SK-N-SH (cell line): ENCODE data around the gene BTN1A1. TPM values are rescaled to one million over a fixed set of nuclear protein-coding genes. Genes with fewer than 3 reads are reported as not detected.
A peak's percentile ranks its signal among the peaks of the same experiment; 100 is the strongest.

Experiments
- CTCF ChIA-PET: fragments of 300-600, 350-600 bp; formaldehyde crosslinking; extraction: SDS; loops from one replicate; lab custom pipeline; 2021; lab: Yijun Ruan, JAX
- POLR2A ChIA-PET: fragments of 350-600 bp; sonication (Branson Sonifier 250); formaldehyde crosslinking; extraction: SDS; loops from one replicate; lab custom pipeline; 2020; ENCODE audit warnings: antibody characterized with exemption, inconsistent platforms; lab: Yijun Ruan, JAX
- DNase-seq: peaks from one replicate; pipeline ENCODE4 v3.0.0; 2012
- H2AFZ ChIP-seq: fragments of 200-600 bp; sonication (generic); 2 replicates; pipeline ENCODE4 v1.8.1; 2016; ENCODE audit warnings: antibody characterized with exemption, mild to moderate bottlenecking, low read depth
- H3F3A ChIP-seq: fragments of 200-600 bp; sonication (generic); replicated peaks from 2 replicates; pipeline ENCODE3; 2016; ENCODE audit warnings: antibody characterized with exemption, mild to moderate bottlenecking; ENCODE audit not compliant: insufficient read depth
- H3K27ac ChIP-seq, 2 experiments: fragments of 200-500 bp in 1 of 2; fragments of 200-600 bp in 1 of 2; sonication (Bioruptor generic) in 1 of 2; sonication (generic), shearing (Covaris generic) in 1 of 2; 2 replicates each; pipeline versions ENCODE4 v1.5.1 to v1.6.1; 2014 to 2016; ENCODE audit warnings: low read depth in 2 of 2, inconsistent platforms in 1 of 2, low read length in 1 of 2, mild to moderate bottlenecking in 1 of 2, mixed read lengths in 1 of 2
- H3K27me3 ChIP-seq: fragments of 200-600 bp; sonication (generic), shearing (Covaris generic); 2 replicates; pipeline ENCODE4 v1.6.1; 2016; ENCODE audit warnings: mixed run types; ENCODE audit not compliant: insufficient read depth
- H3K36me3 ChIP-seq, 2 experiments: fragments of 200-500 bp in 1 of 2; fragments of 200-600 bp in 1 of 2; sonication (Bioruptor generic) in 1 of 2; sonication (generic) in 1 of 2; replicated peaks in 1 of 2; 2 replicates each; pipeline versions ENCODE3 to v1.5.1; 2014 to 2016; ENCODE audit warnings: low read length in 1 of 2, mild to moderate bottlenecking in 1 of 2; ENCODE audit not compliant: insufficient read depth in 2 of 2, control insufficient read depth in 1 of 2
- H3K4me1 ChIP-seq, 2 experiments: fragments of 200-500 bp in 1 of 2; fragments of 200-600 bp in 1 of 2; sonication (Bioruptor generic) in 1 of 2; sonication (generic), shearing (Covaris generic) in 1 of 2; 2 replicates each; pipeline versions ENCODE4 v1.5.1 to v1.6.1; 2014 to 2016; ENCODE audit warnings: low read depth in 1 of 2, low read length in 1 of 2, mixed run types in 1 of 2; ENCODE audit not compliant: insufficient read depth in 2 of 2, control insufficient read depth in 1 of 2
- H3K4me2 ChIP-seq: fragments of 200-600 bp; sonication (generic), shearing (Covaris generic); 2 replicates; pipeline ENCODE4 v1.6.1; 2017; ENCODE audit warnings: mixed run types
- H3K4me3 ChIP-seq, 2 experiments: fragments of 200-500 bp in 1 of 2; fragments of 200-600 bp in 1 of 2; sonication (Bioruptor generic) in 1 of 2; sonication (generic), shearing (Covaris generic) in 1 of 2; 2 replicates each; pipeline versions ENCODE4 v1.5.1 to v1.8.1; 2014 to 2016; ENCODE audit warnings: low read depth in 2 of 2, inconsistent platforms in 1 of 2, low read length in 1 of 2, mild to moderate bottlenecking in 1 of 2, mixed read lengths in 1 of 2, moderate library complexity in 1 of 2
- H3K79me2 ChIP-seq: fragments of 200-600 bp; sonication (generic); 2 replicates; pipeline ENCODE4 v1.8.1; 2017; ENCODE audit warnings: mild to moderate bottlenecking; ENCODE audit not compliant: insufficient read depth
- H3K9ac ChIP-seq: fragments of 200-600 bp; sonication (generic); 2 replicates; pipeline ENCODE4 v1.6.1; 2017; ENCODE audit warnings: mixed run types
- H3K9me2 ChIP-seq: fragments of 200-600 bp; sonication (generic); 2 replicates; pipeline ENCODE4 v1.6.1; 2017; ENCODE audit warnings: mixed run types
- H3K9me3 ChIP-seq: fragments of 200-600 bp; sonication (generic); 2 replicates; pipeline ENCODE4 v1.6.1; 2017; ENCODE audit warnings: mixed run types, mild to moderate bottlenecking, moderate library complexity
- H4K20me1 ChIP-seq: fragments of 200-600 bp; sonication (generic); 2 replicates; pipeline ENCODE4 v1.6.1; 2017; ENCODE audit warnings: mild to moderate bottlenecking, mixed run types; ENCODE audit not compliant: insufficient read depth
- CTCF ChIP-seq: fragments of 200-600 bp; sonication (generic); IDR thresholded peaks from 2 replicates; pipeline ENCODE4 v1.6.1; 2017; ENCODE audit warnings: antibody characterized with exemption, mild to moderate bottlenecking, moderate library complexity
- ELF1 ChIP-seq: IDR thresholded peaks from 2 replicates; pipeline ENCODE4 v1.4.0; 2012
- EZH2phosphoT487 ChIP-seq: fragments of 200-600 bp; sonication (generic); IDR thresholded peaks from 2 replicates; pipeline ENCODE4 v1.6.1; 2017; ENCODE audit warnings: low read depth, mixed run types, mild to moderate bottlenecking, antibody characterized with exemption, moderate library complexity, borderline replicate concordance
- FOSL2 ChIP-seq: IDR thresholded peaks from 2 replicates; pipeline ENCODE4 v1.4.0; 2012; ENCODE audit warnings: low read depth, mild to moderate bottlenecking, moderate library complexity, borderline replicate concordance
- FOXJ3 ChIP-seq: sonication (generic); formaldehyde crosslinking; IDR thresholded peaks from 2 replicates; pipeline ENCODE4 v1.5.1; 2020; ENCODE audit warnings: mild to moderate bottlenecking, missing genetic modification reagents
- FOXM1 ChIP-seq: IDR thresholded peaks from 2 replicates; pipeline ENCODE4 v1.4.0; 2012; ENCODE audit warnings: low read depth, mild to moderate bottlenecking
- GABPA ChIP-seq: IDR thresholded peaks from 2 replicates; pipeline ENCODE4 v1.4.0; 2012; ENCODE audit warnings: low read depth, mild to moderate bottlenecking
- IRF3 ChIP-seq: fragments of 150-350 bp; IDR thresholded peaks from 2 replicates; pipeline ENCODE4 v1.6.1; 2016; ENCODE audit warnings: mild to moderate bottlenecking, low read depth, low read length
- JUND ChIP-seq: IDR thresholded peaks from 2 replicates; pipeline ENCODE4 v1.4.0; 2012
- MEF2A ChIP-seq: IDR thresholded peaks from 2 replicates; pipeline ENCODE4 v1.4.0; 2012; ENCODE audit warnings: low read depth, borderline replicate concordance
- MXI1 ChIP-seq: IDR thresholded peaks from 2 replicates; pipeline ENCODE4 v1.6.1; 2012; ENCODE audit warnings: mild to moderate bottlenecking, low read depth, low read length, improper control_type of control experiment
- NFIC ChIP-seq: IDR thresholded peaks from 2 replicates; pipeline ENCODE4 v1.4.0; 2012; ENCODE audit warnings: borderline replicate concordance
- PBX3 ChIP-seq: IDR thresholded peaks from 2 replicates; pipeline ENCODE4; 2012
- POLR2AphosphoS5 ChIP-seq: IDR thresholded peaks from 2 replicates; pipeline ENCODE4 v1.6.1; 2012; ENCODE audit warnings: low read depth, low read length
- RAD21 ChIP-seq: IDR thresholded peaks from 2 replicates; pipeline ENCODE4 v1.6.1; 2012; ENCODE audit warnings: mild to moderate bottlenecking, low read length
- RCOR1 ChIP-seq: fragments of 150-350 bp; IDR thresholded peaks from 2 replicates; pipeline ENCODE4 v1.6.1; 2017; ENCODE audit warnings: antibody characterized with exemption, low read length
- RFX5 ChIP-seq: IDR thresholded peaks from 2 replicates; pipeline ENCODE4 v1.6.1; 2012; ENCODE audit warnings: mild to moderate bottlenecking, improper control_type of control experiment, low read length
- RXRA ChIP-seq: IDR thresholded peaks from 2 replicates; pipeline ENCODE4 v1.4.0; 2012; ENCODE audit warnings: low read depth, mild to moderate bottlenecking, borderline replicate concordance
- SIN3A ChIP-seq: IDR thresholded peaks from 2 replicates; pipeline ENCODE4 v1.6.1; 2012; ENCODE audit warnings: low read depth, mild to moderate bottlenecking, low read length, moderate library complexity, borderline replicate concordance
- SMC3 ChIP-seq: IDR thresholded peaks from 2 replicates; pipeline ENCODE4 v1.6.1; 2012; ENCODE audit warnings: low read depth, low read length, improper control_type of control experiment
- TAF1 ChIP-seq: IDR thresholded peaks from 2 replicates; pipeline ENCODE4 v1.6.1; 2012; ENCODE audit warnings: low read depth, mild to moderate bottlenecking, low read length, moderate library complexity, borderline replicate concordance
- TCF12 ChIP-seq: IDR thresholded peaks from 2 replicates; pipeline ENCODE4 v1.4.0; 2012
- USF1 ChIP-seq: IDR thresholded peaks from 2 replicates; pipeline ENCODE4 v1.4.0; 2012; ENCODE audit warnings: low read depth, borderline replicate concordance
- YY1 ChIP-seq: IDR thresholded peaks from 2 replicates; pipeline ENCODE4 v1.4.0; 2012; ENCODE audit warnings: low read depth, mild to moderate bottlenecking
- WGBS: methylation state at CpG from one replicate; pipeline ENCODE4 v1.1.6; 2017; ENCODE audit warnings: low lambda C conversion rate; 5-methylcytosine and 5-hydroxymethylcytosine counted together
- polyA plus RNA-seq, 3 experiments: library from polyadenylated mRNA; depleted of rRNA; stranded (reverse); fragments of >200 nt; gene quantifications; 2 replicates each; pipeline ENCODE4 v1.2.3, GENCODE V29; 2012

Gene BTN1A1
- polyA plus RNA-seq, 1 of the 3 experiments (the other 2 are of a cell fraction) = not detected

- Histone ChIP-seq H3K4me1 (peaks cover 0 to 5% of the 10 kb centered on the region in 2 experiments; a peak in 1 of 4 replicates), H3K9me3 (no peaks in the 10 kb centered on the region), H2AFZ (no peak overlapping the region), H3K9me2 (no peaks in the 10 kb centered on the region), H3K27ac (no peak overlapping the region), H3F3A (no peaks in the 10 kb centered on the region), H3K9ac (no peak overlapping the region), H3K4me3 (no peak overlapping the region), H4K20me1 (no peaks in the 10 kb centered on the region)
- POLR2A ChIA-PET = interaction anchor here (0.6 kb wide), 1 partner anchor 276 kb away, joined by 3 read pairs; no protein-coding TSS in a partner anchor
- TF ChIP-seq IRF3 (no peak), POLR2AphosphoS5 (no peak), TAF1 (no peak), TCF12 (no peak), SIN3A (no peak), NFIC (no peak), FOXM1 (no peak), SMC3 (no peak), GABPA (no peak), JUND (no peak), CTCF (no peak), USF1 (no peak), MEF2A (no peak), RXRA (no peak), FOXJ3 (CRISPR knock-in tag) (no peak)
- TF ChIP-seq, all 33 proteins: peak for 0
- no peak for DNase-seq
- Histone ChIP-seq H3K79me2 (no peaks in the 10 kb centered on the region), H3K36me3 (no peaks in the 10 kb centered on the region), H3K27me3 (no peaks in the 10 kb centered on the region), H3K4me2 (no peak overlapping the region)
- WGBS = 77% methylated on average over 4 of the region's 4 CpGs
- CTCF ChIA-PET = no interaction called here
Observed at GRCh38 chr6:26482338-26482737, 17.8 kb upstream of the BTN1A1 start.

- DNase-seq = no peak
- H3K27ac ChIP-seq = no peak overlapping the region
- H3K9me2 ChIP-seq = no peaks in the 10 kb centered on the region
- H3K9ac ChIP-seq = no peak overlapping the region
- TF ChIP-seq MXI1 (no peak), RCOR1 (no peak), ELF1 (no peak), EZH2phosphoT487 (no peak), FOSL2 (no peak), SMC3 (no peak), YY1 (no peak), NFIC (no peak), RFX5 (no peak), RAD21 (no peak), PBX3 (no peak)
- TF ChIP-seq, all 33 proteins: peak for 0
- Histone ChIP-seq H4K20me1 (no peaks in the 10 kb centered on the region), H3F3A (no peaks in the 10 kb centered on the region), H3K36me3 (no peaks in the 10 kb centered on the region), H3K4me2 (no peak overlapping the region), H3K79me2 (no peaks in the 10 kb centered on the region), H2AFZ (0 out of 2 replicates have a peak overlapping the region, but pooled peaks have one; percentile 16), H3K27me3 (no peaks in the 10 kb centered on the region), H3K4me3 (no peak overlapping the region), H3K4me1 (no peaks in the 10 kb centered on the region), H3K9me3 (no peaks in the 10 kb centered on the region)
- ChIA-PET POLR2A (no interaction called here), CTCF (interaction anchor here (0.9 kb wide), 1 partner anchor 13 kb away, joined by 3 read pairs; no protein-coding TSS in a partner anchor)
- 68% methylated on average over 3 of the region's 3 CpGs for WGBS
Observed at GRCh38 chr6:26483727-26484126, 16.4 kb upstream of the BTN1A1 start.
